ENCODE data around the gene SCARF1.

SCARF1 gene

GRCh38 chr17:1648173-1648962 lies 2.8 kb upstream of the SCARF1 start:
- no peak for DNase-seq (ENCODE audit: low read depth, low spot score)

GRCh38 chr17:1647802-1648171 lies 2.3 kb upstream of the SCARF1 start:
- DNase-seq (ENCODE audit: low read depth, low spot score), result no peak

GRCh38 chr17:1646199-1646875 lies 805 bp upstream of the SCARF1 start:
- no peak for DNase-seq (ENCODE audit: low read depth, low spot score)

DNA sequence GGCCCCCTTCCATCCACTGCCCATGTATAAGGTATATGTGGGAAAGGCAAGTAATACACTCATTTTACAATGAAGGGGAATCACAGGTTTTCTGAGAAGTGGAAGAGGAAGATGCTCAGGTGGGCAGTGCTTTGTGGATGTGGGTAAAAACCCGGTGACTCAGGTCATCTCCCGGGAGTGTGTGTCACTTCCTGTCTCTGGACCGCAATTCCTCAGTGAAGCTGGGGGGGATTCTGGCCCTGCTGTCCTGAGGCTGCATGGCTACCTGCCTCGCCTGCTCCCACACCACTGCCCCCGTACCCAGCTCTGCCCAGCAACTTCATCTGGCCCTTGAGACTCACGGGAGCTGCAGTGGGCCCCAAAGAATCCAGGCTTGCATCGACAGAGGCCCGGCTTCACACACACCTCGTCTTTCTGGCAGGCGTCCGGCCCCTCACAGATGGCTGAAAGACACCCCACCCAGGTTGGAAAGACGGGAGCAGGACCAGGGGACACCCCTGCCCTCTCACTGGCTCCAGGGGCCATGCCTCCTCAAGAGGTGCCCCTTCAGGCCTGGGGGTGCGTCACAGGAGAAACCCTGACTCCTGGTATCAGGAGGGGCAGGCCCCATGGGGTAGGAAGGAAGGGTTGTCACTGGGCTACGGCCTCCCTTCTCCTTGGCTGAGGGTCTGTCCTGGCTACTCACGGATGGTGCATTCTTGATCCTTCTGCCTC lies 882 bp downstream of the SCARF1 start:
- no peak for DNase-seq (ENCODE audit: low read depth, low spot score)

- no peak for DNase-seq (ENCODE audit: low read depth, low spot score)
These were observed 1.5 kb downstream of the SCARF1 start for GRCh38 chr17:1643999-1644492.

DNA sequence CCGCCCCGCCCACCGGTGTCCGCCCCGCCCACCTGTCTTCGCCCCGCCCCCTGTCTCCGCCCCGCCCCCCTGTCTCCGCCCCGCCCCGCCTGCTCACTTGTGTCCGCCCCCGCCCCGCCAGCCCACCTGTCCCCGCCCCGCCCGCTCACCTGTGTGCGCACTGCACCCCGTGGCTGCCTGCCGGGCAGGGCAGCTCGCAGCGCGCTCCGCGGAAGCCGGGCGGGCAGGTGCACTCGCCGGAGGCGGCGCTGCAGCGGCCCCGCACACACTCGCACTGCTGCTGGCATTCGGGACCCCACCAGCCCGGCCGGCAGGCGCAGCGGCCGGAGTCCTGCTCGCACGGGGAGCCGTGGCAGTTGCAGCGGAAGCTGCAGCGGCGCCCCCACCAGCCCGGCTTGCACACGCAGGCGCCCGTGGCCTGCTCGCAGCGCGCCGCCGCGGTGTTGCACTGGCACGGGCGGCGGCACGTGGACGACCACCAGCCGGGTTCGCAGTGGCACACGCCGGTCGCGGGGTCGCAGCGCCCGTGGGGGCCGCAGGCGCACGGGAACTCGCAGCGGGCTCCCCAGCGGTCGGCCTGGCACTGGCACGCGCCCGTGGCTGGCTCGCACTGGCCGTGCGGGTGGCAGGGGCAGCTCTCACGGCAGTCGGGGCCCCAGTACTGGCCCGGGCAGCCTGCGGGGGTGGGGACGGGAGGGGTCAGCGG lies 2.1 kb downstream of the SCARF1 start:
- DNase-seq (ENCODE audit: low read depth, low spot score), result no peak

DNA sequence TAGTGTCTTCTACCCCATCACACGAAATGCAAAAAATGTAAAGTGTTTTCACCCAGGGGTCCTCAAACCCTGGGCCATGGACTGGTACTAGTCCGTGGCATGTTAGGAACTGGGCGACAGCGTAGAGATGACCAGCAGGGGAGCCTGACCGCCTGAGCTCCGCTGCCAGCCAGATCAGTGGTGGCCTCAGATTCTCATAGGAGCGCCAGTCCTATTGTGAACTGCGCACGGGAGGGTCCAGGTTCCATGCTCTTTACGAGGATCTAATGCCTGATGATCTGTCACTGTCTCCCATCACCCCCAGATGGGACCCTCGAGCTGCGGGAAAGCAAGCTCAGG lies 4.5 kb downstream of the SCARF1 start:
- no peak for DNase-seq (ENCODE audit: low read depth, low spot score)

DNA sequence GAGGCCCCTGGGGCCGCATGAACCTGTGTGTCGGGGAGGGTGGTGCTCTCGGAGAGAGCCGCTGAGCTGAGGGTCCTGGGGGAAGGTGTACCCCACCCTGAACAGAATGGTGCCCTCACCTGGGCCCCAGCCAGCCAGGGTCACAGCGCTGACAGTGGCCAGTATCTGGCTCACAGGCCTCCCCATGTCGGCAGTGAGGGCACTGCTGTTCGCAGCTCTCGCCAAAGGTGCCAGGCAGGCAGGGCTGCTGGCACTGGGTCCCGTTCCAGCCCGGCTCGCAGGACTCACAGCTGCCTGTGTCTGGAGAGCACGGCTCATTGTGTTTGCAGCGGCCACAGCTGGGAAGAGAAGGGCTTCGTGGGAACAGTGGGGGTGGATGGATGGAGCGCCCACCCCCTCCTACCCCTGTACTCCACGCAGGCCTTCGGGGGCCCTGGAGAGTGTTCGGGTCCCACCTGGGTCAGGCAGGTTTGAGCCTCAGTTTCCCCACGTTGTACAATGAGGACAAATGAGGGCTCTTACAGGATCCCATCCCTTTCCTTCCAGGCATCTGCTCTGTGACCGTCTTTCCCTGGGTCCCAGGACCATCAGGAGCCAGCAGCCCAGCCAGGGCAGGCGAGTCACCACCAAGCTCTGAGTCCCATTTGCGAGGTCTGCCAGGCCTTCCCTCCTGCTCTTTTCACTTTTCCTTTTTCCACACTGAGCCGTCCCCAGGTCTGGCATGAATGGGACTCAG lies 5.0 kb downstream of the SCARF1 start:
- no peak for DNase-seq (ENCODE audit: low read depth, low spot score)

DNA sequence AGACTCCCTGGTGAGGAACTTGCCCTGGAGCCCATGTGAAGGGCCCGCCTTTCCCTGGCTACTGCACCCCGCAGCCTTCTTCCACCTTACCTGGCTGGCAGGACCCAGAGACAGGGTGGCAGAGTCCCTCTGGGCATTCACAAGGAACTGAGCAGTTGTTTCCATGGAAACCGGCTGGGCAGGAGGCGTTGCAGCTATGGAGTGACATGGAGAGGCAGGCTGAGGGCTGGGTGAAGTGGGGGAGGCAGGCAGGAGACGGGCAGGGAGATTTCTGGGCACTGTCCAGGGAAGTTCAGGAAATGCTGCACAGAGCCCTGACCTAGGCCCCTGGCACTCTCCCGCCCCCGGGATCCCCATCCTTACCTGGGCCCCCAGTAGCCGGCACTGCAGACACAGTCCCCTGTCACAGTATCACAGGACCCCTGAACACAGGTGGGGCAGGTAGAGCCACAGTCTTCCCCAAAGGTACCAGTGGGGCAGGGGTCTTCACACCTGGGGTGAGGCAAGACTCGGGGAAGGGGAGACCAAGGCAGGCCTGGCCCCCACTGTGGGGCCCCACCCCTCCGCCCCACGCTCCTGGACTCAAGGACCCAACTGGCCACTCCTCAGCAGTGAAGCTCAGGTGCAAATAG lies 5.9 kb downstream of the SCARF1 start:
- no peak for DNase-seq (ENCODE audit: low read depth, low spot score)

GRCh38 chr17:1638624-1639300 lies 6.8 kb downstream of the SCARF1 start:
- no peak for DNase-seq (ENCODE audit: low read depth, low spot score)

- no peak for DNase-seq (ENCODE audit: low read depth, low spot score)
These were observed 7.4 kb downstream of the SCARF1 start for GRCh38 chr17:1638171-1638590.

- no peak for DNase-seq (ENCODE audit: low read depth, low spot score)
These were observed 8.7 kb downstream of the SCARF1 start for GRCh38 chr17:1636732-1637285.

GRCh38 chr17:1635675-1636465 lies 9.7 kb downstream of the SCARF1 start:
- no peak for DNase-seq (ENCODE audit: low read depth, low spot score)

DNA sequence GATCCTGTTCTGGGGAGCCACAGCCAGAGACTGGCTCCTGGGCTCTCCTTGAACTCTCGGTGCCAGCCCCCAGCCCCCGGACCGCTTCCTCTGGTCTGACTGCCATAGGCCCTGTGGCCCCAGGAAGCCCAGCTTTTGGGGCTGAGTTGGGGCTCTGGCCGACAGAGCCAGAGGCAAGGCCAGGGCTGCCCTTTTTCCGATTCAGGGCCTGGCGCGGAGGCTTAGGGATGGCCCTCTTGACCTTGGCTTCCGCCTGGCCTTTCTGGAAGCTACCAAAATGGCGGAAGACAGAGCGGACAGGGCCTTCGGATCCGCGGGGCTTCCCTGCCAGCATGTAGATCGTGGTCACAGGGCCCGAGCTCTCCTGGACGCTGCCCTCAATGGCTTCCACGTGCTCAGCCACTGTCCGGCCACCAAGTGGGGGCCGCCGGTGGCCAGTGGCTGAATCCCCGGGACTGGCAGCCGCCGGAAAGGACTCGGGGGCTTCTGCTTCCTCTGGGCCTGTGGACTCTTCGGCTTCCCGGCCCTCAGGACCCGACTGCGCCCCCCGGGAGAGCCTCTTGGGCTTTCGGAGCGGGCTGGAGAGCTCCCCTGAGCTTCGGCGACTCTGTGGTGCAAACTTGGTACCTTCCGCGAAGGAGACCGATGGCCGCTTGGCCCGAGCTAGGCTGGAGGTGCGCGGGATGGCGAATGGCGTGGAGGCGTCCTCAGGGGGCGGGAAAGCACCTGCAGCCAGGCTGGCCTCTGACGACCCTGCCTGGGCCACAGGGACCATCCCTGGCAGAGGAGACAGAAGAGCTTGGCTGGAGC lies 10.5 kb downstream of the SCARF1 start:
- DNase-seq (ENCODE audit: low read depth, low spot score), result no peak

- DNase-seq (ENCODE audit: low read depth, low spot score), result no peak
These were observed 14.9 kb downstream of the SCARF1 start for GRCh38 chr17:1630662-1631061.

DNA sequence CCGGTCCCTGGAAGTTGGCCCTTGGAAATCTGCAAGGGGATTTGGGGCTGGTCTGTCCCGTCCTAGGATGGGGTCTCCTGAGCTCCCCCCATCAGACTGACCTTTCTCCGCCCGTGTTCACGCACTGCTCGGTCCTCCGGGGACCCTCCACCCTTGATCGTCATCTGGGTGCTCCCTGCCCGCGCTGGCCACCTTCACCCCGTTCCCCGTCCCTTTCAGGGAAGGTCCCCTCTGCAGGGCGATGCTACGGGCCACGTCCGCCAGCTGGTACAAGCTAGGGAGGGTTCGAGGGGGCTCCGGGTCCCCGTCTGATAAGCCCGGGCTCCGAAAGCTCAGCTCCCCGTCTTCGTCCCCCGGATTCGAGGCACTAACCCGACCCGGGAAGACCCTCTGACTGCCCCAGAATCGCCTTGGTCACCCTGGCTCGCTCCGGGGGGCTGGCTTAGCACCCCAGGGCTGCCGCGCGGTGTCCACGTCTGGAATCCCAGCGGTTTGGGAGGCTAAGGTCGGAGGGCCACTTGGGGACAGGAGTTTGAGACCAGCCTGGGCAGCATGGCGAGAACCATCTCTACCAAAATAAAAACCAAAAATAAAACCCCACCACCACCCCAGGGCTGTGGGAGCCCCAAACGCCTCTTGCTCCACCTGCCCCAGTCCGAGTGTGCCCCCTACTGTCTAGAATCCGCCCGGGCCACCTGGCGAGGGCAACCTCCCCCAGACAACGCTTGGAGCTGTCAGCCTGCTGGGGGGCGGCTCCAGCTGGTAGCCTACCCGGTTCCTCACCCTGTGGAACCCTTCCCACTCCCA lies 15.8 kb downstream of the SCARF1 start:
- no peak for DNase-seq (ENCODE audit: low read depth, low spot score)

GRCh38 chr17:1628856-1629503 lies 16.6 kb downstream of the SCARF1 start:
- peak; percentile 80 for DNase-seq (ENCODE audit: low read depth, low spot score)
